Adrenal gland (tissue), 5 donors: Measurements from ENCODE around the gene XYLT1.

Source experiments
- POLR2A ChIP-seq, 2 donors: fragments of 450-650 bp; IDR thresholded peaks; one replicate each; pipeline ENCODE4 v1.6.1; 2017; ENCODE audit warnings: antibody characterized with exemption in 2 of 2, mild to moderate bottlenecking in 2 of 2, moderate library complexity in 1 of 2
- TF ChIP-seq, protein P1 (sequence below), 6 experiments: fragments of 450-650 bp in 4 of 6; fragments of 200-600 bp in 2 of 6; sonication (generic) in 1 of 6; IDR thresholded peaks; 1 replicate in 5 of 6; 2 replicates in 1 of 6; pipeline versions ENCODE4 v1.5.1 to v1.8.0; 2016 to 2021; ENCODE audit warnings: antibody characterized with exemption in 6 of 6, mild to moderate bottlenecking in 2 of 6, moderate library complexity in 1 of 6
- donor health status: DM: no; HTN: no; CAD: no.

- TF ChIP-seq, protein P1, sequence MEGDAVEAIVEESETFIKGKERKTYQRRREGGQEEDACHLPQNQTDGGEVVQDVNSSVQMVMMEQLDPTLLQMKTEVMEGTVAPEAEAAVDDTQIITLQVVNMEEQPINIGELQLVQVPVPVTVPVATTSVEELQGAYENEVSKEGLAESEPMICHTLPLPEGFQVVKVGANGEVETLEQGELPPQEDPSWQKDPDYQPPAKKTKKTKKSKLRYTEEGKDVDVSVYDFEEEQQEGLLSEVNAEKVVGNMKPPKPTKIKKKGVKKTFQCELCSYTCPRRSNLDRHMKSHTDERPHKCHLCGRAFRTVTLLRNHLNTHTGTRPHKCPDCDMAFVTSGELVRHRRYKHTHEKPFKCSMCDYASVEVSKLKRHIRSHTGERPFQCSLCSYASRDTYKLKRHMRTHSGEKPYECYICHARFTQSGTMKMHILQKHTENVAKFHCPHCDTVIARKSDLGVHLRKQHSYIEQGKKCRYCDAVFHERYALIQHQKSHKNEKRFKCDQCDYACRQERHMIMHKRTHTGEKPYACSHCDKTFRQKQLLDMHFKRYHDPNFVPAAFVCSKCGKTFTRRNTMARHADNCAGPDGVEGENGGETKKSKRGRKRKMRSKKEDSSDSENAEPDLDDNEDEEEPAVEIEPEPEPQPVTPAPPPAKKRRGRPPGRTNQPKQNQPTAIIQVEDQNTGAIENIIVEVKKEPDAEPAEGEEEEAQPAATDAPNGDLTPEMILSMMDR (IDR thresholded peaks at IDR 0.05): no peak
- TF ChIP-seq POLR2A (IDR thresholded peaks at IDR 0.05): no peak
Observed at GRCh38 chr16:17379121-17379571, 91.6 kb downstream of the XYLT1 start.
